Endothelial cell of umbilical vein (primary cell): ENCODE measurements around the gene SRGAP3. TPM values are rescaled to one million over a fixed set of nuclear protein-coding genes. Genes with fewer than 3 reads are reported as not detected.

Source experiments
- BruUV-seq: library from RNA; stranded (reverse); fragments of 400-500 nt; replicated peaks from 2 replicates; lab custom pipeline; 2021; lab: Mats Ljungman, UMichigan
- CTCF ChIA-PET: fragments of 300-600, 350-600 bp; sonication (Branson Sonifier 250); formaldehyde crosslinking; loops from one replicate; lab custom pipeline; 2021; ENCODE audit warnings: antibody characterized with exemption, inconsistent platforms; lab: Charles Lee
- POLR2A ChIA-PET: fragments of 300-600, 350-600 bp; sonication (Branson Sonifier 250); formaldehyde crosslinking; loops from one replicate; lab custom pipeline; 2021; ENCODE audit warnings: antibody characterized with exemption, inconsistent platforms; lab: Charles Lee
- DNase-seq: peaks from one replicate; pipeline ENCODE4 v3.0.0-alpha.2; 2011; ENCODE audit warnings: low read depth, low spot score
- FAIRE-seq: peaks from 2 replicates; lab custom pipeline; 2011; peaks lifted over from hg19 to GRCh38; lab: Jason Lieb, UNC
- H2AFZ ChIP-seq: 2 replicates; pipeline ENCODE4 v1.6.0; 2012; ENCODE audit warnings: low read depth, low read length, control low read depth, inconsistent platforms
- H3K27ac ChIP-seq: 2 replicates; pipeline ENCODE4 v1.5.1; 2011; ENCODE audit warnings: low read depth, mild to moderate bottlenecking, control low read depth, low read length, moderate library complexity; ENCODE audit not compliant: insufficient read depth
- H3K27me3 ChIP-seq, 2 experiments: 2 replicates each; pipeline versions ENCODE4 v1.6.0 to v1.6.1; 2011; ENCODE audit warnings: low read length in 2 of 2, mixed read lengths in 1 of 2; ENCODE audit not compliant: control insufficient read depth in 2 of 2, insufficient read depth in 2 of 2
- H3K36me3 ChIP-seq, 2 experiments: 2 replicates in 1 of 2; 3 replicates in 1 of 2; pipeline ENCODE4 v1.5.1; 2011; ENCODE audit warnings: low read length in 2 of 2, mild to moderate bottlenecking in 1 of 2, moderate library complexity in 1 of 2; ENCODE audit not compliant: control insufficient read depth in 2 of 2, insufficient read depth in 2 of 2; ENCODE audit errors: extremely low read depth in 1 of 2
- H3K4me1 ChIP-seq: 3 replicates; pipeline ENCODE4 v1.5.1; 2011; ENCODE audit warnings: mild to moderate bottlenecking, low read length; ENCODE audit not compliant: control insufficient read depth, insufficient read depth; ENCODE audit errors: extremely low read depth
- H3K4me2 ChIP-seq: 2 replicates; pipeline ENCODE4 v1.6.1; 2011; ENCODE audit warnings: low read length, control low read depth, mixed read lengths; ENCODE audit not compliant: insufficient read depth
- H3K4me3 ChIP-seq, 3 experiments: fragments of 200-600 bp in 1 of 3; sonication (generic), shearing (Covaris generic) in 1 of 3; replicated peaks in 1 of 3; 2 replicates each; pipeline ENCODE4 v1.5.1; 2011 to 2016; ENCODE audit warnings: control low read depth in 3 of 3, low read length in 3 of 3, mild to moderate bottlenecking in 2 of 3, inconsistent platforms in 1 of 3, low read depth in 1 of 3, moderate library complexity in 1 of 3; ENCODE audit not compliant: insufficient read depth in 1 of 3
- H3K79me2 ChIP-seq: 2 replicates; pipeline ENCODE4 v1.6.0; 2012; ENCODE audit warnings: low read length, inconsistent platforms; ENCODE audit not compliant: control insufficient read depth, insufficient read depth
- H3K9ac ChIP-seq: replicated peaks from 2 replicates; pipeline ENCODE3; 2011; ENCODE audit warnings: low read length, control low read depth; ENCODE audit not compliant: insufficient read depth; ENCODE audit errors: extremely low read depth
- H3K9me1 ChIP-seq: replicated peaks from 3 replicates; pipeline ENCODE4 v1.6.0; 2011; ENCODE audit warnings: mild to moderate bottlenecking, low read length; ENCODE audit not compliant: control insufficient read depth, insufficient read depth; ENCODE audit errors: extremely low read depth
- H3K9me3 ChIP-seq: replicated peaks from 2 replicates; pipeline ENCODE4 v1.5.1; 2012; ENCODE audit warnings: low read length, inconsistent platforms; ENCODE audit not compliant: control insufficient read depth, insufficient read depth
- H4K20me1 ChIP-seq: replicated peaks from 2 replicates; pipeline ENCODE3; 2011; ENCODE audit warnings: mild to moderate bottlenecking, low read length; ENCODE audit not compliant: control insufficient read depth, insufficient read depth; ENCODE audit errors: extremely low read depth
- CTCF ChIP-seq, 2 donors: IDR thresholded peaks; 1 replicate in 1 of 2; 2 replicates in 1 of 2; pipeline ENCODE4 v1.5.1; 2011; ENCODE audit warnings: low read length in 2 of 2, mild to moderate bottlenecking in 2 of 2, moderate library complexity in 2 of 2, control low read depth in 1 of 2, inconsistent platforms in 1 of 2, low read depth in 1 of 2; ENCODE audit not compliant: insufficient read depth in 1 of 2; ENCODE audit errors: extremely low read depth in 1 of 2
- EZH2 ChIP-seq: IDR thresholded peaks from 2 replicates; pipeline ENCODE4 v1.6.1; 2012; ENCODE audit warnings: borderline replicate concordance, low read depth, mild to moderate bottlenecking, moderate library complexity, low read length, inconsistent platforms; ENCODE audit not compliant: severe bottlenecking
- FOS ChIP-seq: IDR thresholded peaks from 2 replicates; pipeline ENCODE4 v1.6.1; 2011; ENCODE audit warnings: mild to moderate bottlenecking, low read length, moderate library complexity, borderline replicate concordance; ENCODE audit not compliant: insufficient read depth
- GATA2 ChIP-seq: IDR thresholded peaks from 2 replicates; pipeline ENCODE4 v1.7.0; 2011; ENCODE audit warnings: low read depth, mild to moderate bottlenecking, moderate library complexity, mixed read lengths, low read length; ENCODE audit not compliant: insufficient read length, insufficient read depth
- JUN ChIP-seq: IDR thresholded peaks from 2 replicates; pipeline ENCODE4 v1.6.1; 2011; ENCODE audit warnings: borderline replicate concordance, low read depth; ENCODE audit not compliant: insufficient read length, insufficient read depth
- MAX ChIP-seq: IDR thresholded peaks from 2 replicates; pipeline ENCODE4 v1.6.1; 2011; ENCODE audit not compliant: insufficient read depth, insufficient read length
- MYC ChIP-seq: IDR thresholded peaks from one replicate; pipeline ENCODE4 v1.6.1; 2011; ENCODE audit warnings: mild to moderate bottlenecking, low read depth, low read length
- POLR2A ChIP-seq: IDR thresholded peaks from 2 replicates; pipeline ENCODE4 v1.6.1; 2012; ENCODE audit warnings: low read depth, mild to moderate bottlenecking, control low read depth, low read length
- POLR2AphosphoS5 ChIP-seq: IDR thresholded peaks from 2 replicates; pipeline ENCODE4 v1.6.1; 2012; ENCODE audit warnings: low read depth, mild to moderate bottlenecking, control low read depth, low read length, moderate library complexity; ENCODE audit not compliant: insufficient read depth
- dilution Hi-C: fragments of 300-500 bp; cut with MboI; formaldehyde crosslinking; loops from one replicate; pipeline ENCODE4 v1.15.0; 2019; ENCODE audit warnings: low sequenced_read_pairs; ENCODE audit not compliant: extremely low pct_ligation_motif_present
- intact Hi-C: fragments of 100-400 bp; cut with micrococcal nuclease; formaldehyde crosslinking; loops from one replicate; pipeline ENCODE4 v1.10.0; 2022
- polyA plus RNA-seq, 4 experiments: library from polyadenylated mRNA; depleted of rRNA in 3 of 4; stranded (reverse) in 3 of 4; unstranded in 1 of 4; fragments of >200 nt; gene quantifications; 2 replicates each; pipeline versions ENCODE4 v1.2.1 to v1.2.3, GENCODE V29; 2011 to 2012; ENCODE audit warnings: missing spikeins in 1 of 4
- total RNA-seq: library from RNA; stranded (reverse); gene quantifications from 2 replicates; pipeline ENCODE4 v1.2.3, GENCODE V29; 2021

The SRGAP3 gene
- total and polyA plus RNA-seq, 2 donors (not counting 3 experiments of a cell fraction or from before 2014, with no cell fraction given), result 0.06 TPM; not detected in 1

GRCh38 chr3:9168241-9168741 lies 81.2 kb downstream of the SRGAP3 start:
- BruUV-seq, result no TSS peak
- no peaks in the 10 kb centered on the region for H3K4me1 ChIP-seq
- DNase-seq (no peak), FAIRE-seq (no peak)
- no peak overlapping the region for H3K9ac ChIP-seq
- POLR2A ChIA-PET, result no interaction called here
- no peak overlapping the region for H3K4me3 ChIP-seq
- no peak for TF ChIP-seq MAX
- no peak for TF ChIP-seq FOS
- no peak for TF ChIP-seq JUN
- TF ChIP-seq POLR2A, result no peak
- no peak for TF ChIP-seq GATA2
- TF ChIP-seq EZH2, result no peak
- TF ChIP-seq CTCF (IDR thresholded peaks at IDR 0.05; ENCODE audit: extremely low read depth in 1 of 2, insufficient read depth in 1 of 2, low read depth in 1 of 2, low read length in 2 of 2), result no peak
- no peak for TF ChIP-seq MYC
- no peak for TF ChIP-seq POLR2AphosphoS5
- no peaks in the 10 kb centered on the region for H3K36me3 ChIP-seq
- no peaks in the 10 kb centered on the region for H4K20me1 ChIP-seq
- CTCF ChIA-PET, result no interaction called here
- no peak overlapping the region for H2AFZ ChIP-seq
- H3K79me2 ChIP-seq, result no peaks in the 10 kb centered on the region
- no peaks in the 10 kb centered on the region for H3K27me3 ChIP-seq
- intact Hi-C loops (no loop called here), dilution Hi-C loops (no loop called here)
- no peak overlapping the region for H3K27ac ChIP-seq
- H3K4me2 ChIP-seq, result no peak overlapping the region
- H3K9me3 ChIP-seq, result no peaks in the 10 kb centered on the region
- H3K9me1 ChIP-seq, result no peaks in the 10 kb centered on the region
